IMR-90 (cell line): ENCODE results near the gene C6orf89. TPM values are rescaled to one million over a fixed set of nuclear protein-coding genes. Genes with fewer than 3 reads are reported as not detected.
"Not testable (repeated sequence)": the region's sequence is repeated elsewhere in the genome, so short reads cannot be mapped to it uniquely, and the experiment has no call there.

Experiments used
- ATAC-seq: fragments of 200-7000 bp; cut with Tn5 transposase; 2 replicates; pipeline ENCODE4 v1.9.1; 2020; ENCODE audit warnings: low read depth, mild to moderate bottlenecking, moderate library complexity
- BruUV-seq: library from RNA; stranded (reverse); fragments of 400-500 nt; replicated peaks from 2 replicates; lab custom pipeline; 2021; lab: Mats Ljungman, UMichigan
- CTCF ChIA-PET: fragments of 300-600 bp; formaldehyde crosslinking; extraction: SDS; loops from one replicate; lab custom pipeline; 2021; ENCODE audit warnings: antibody characterized with exemption; lab: Yijun Ruan, JAX
- POLR2A ChIA-PET: fragments of 300-600 bp; sonication (Branson Sonifier 250); formaldehyde crosslinking; loops from one replicate; lab custom pipeline; 2022; ENCODE audit warnings: antibody characterized with exemption; ENCODE audit not compliant: unreplicated experiment; lab: Charles Lee
- DNase-seq: peaks from one replicate; pipeline ENCODE4 v3.0.0; 2013
- H2AFZ ChIP-seq: replicated peaks from 2 replicates; pipeline ENCODE3; 2013; ENCODE audit warnings: low read length, mild to moderate bottlenecking; ENCODE audit not compliant: poor library complexity
- H2AK5ac ChIP-seq: 2 replicates; pipeline ENCODE4 v1.6.1; 2013; ENCODE audit warnings: low read depth, low read length, inconsistent platforms
- H2AK9ac ChIP-seq: replicated peaks from 2 replicates; pipeline ENCODE3; 2013; ENCODE audit warnings: mild to moderate bottlenecking, low read depth, low read length, moderate library complexity; ENCODE audit not compliant: poor library complexity
- H2BK120ac ChIP-seq: 2 replicates; pipeline ENCODE4 v1.6.1; 2013; ENCODE audit warnings: low read depth, low read length, inconsistent platforms
- H2BK15ac ChIP-seq: 3 replicates; pipeline ENCODE4 v1.6.1; 2013; ENCODE audit warnings: low read depth, low read length, inconsistent platforms
- H2BK20ac ChIP-seq: 2 replicates; pipeline ENCODE4 v1.6.1; 2013; ENCODE audit warnings: low read depth, mild to moderate bottlenecking, inconsistent platforms, low read length, moderate library complexity
- H2BK5ac ChIP-seq: 2 replicates; pipeline ENCODE4 v1.6.1; 2013; ENCODE audit warnings: mild to moderate bottlenecking, low read depth, low read length, inconsistent platforms; ENCODE audit not compliant: poor library complexity, severe bottlenecking
- H3K14ac ChIP-seq: replicated peaks from 2 replicates; pipeline ENCODE4 v1.6.1; 2013; ENCODE audit warnings: low read depth, low read length, inconsistent platforms
- H3K18ac ChIP-seq: 2 replicates; pipeline ENCODE4 v1.6.1; 2013; ENCODE audit warnings: low read depth, low read length, control low read depth
- H3K23ac ChIP-seq: 2 replicates; pipeline ENCODE4 v1.6.1; 2013; ENCODE audit warnings: low read depth, low read length, inconsistent platforms
- H3K27ac ChIP-seq: 2 replicates; pipeline ENCODE4 v1.5.1; 2013; ENCODE audit warnings: mild to moderate bottlenecking, control low read depth, low read length; ENCODE audit not compliant: insufficient read depth
- H3K27me3 ChIP-seq: 2 replicates; pipeline ENCODE4 v1.6.1; 2013; ENCODE audit warnings: low read length; ENCODE audit not compliant: control insufficient read depth, insufficient read depth
- H3K36me3 ChIP-seq: 2 replicates; pipeline ENCODE4 v1.6.1; 2013; ENCODE audit warnings: low read length, mixed read lengths; ENCODE audit not compliant: control insufficient read depth, insufficient read depth
- H3K4ac ChIP-seq: 2 replicates; pipeline ENCODE4 v1.6.1; 2013; ENCODE audit warnings: low read depth, low read length, inconsistent platforms
- H3K4me1 ChIP-seq: 2 replicates; pipeline ENCODE4 v1.6.1; 2013; ENCODE audit warnings: low read length, mixed read lengths; ENCODE audit not compliant: control insufficient read depth, insufficient read depth
- H3K4me2 ChIP-seq: 2 replicates; pipeline ENCODE4 v1.6.1; 2013; ENCODE audit warnings: low read depth, mild to moderate bottlenecking, control low read depth, low read length, moderate library complexity
- H3K4me3 ChIP-seq: 2 replicates; pipeline ENCODE4 v1.5.1; 2013; ENCODE audit warnings: low read depth, mild to moderate bottlenecking, control low read depth, low read length, moderate library complexity; ENCODE audit not compliant: insufficient read depth
- H3K56ac ChIP-seq: 2 replicates; pipeline ENCODE4 v1.6.1; 2013; ENCODE audit warnings: low read length, inconsistent platforms; ENCODE audit not compliant: insufficient read depth; ENCODE audit errors: extremely low read depth
- H3K79me1 ChIP-seq, 2 experiments: 2 replicates each; pipeline ENCODE4 v1.6.1; 2013; ENCODE audit warnings: low read length in 2 of 2, inconsistent platforms in 1 of 2, low read depth in 1 of 2
- H3K9ac ChIP-seq: 2 replicates; pipeline ENCODE4 v1.6.1; 2013; ENCODE audit warnings: low read depth, low read length, control low read depth
- H3K9me1 ChIP-seq: 2 replicates; pipeline ENCODE4 v1.6.1; 2013; ENCODE audit warnings: low read length, inconsistent platforms; ENCODE audit not compliant: insufficient read depth
- H3K9me3 ChIP-seq: 2 replicates; pipeline ENCODE4 v1.6.1; 2013; ENCODE audit warnings: low read length; ENCODE audit not compliant: control insufficient read depth, insufficient read depth
- H4K20me1 ChIP-seq: 2 replicates; pipeline ENCODE4 v1.6.1; 2013; ENCODE audit warnings: low read length, inconsistent platforms; ENCODE audit not compliant: insufficient read depth
- H4K5ac ChIP-seq: 2 replicates; pipeline ENCODE4 v1.6.1; 2013; ENCODE audit warnings: mild to moderate bottlenecking, low read depth, low read length, control low read depth
- H4K8ac ChIP-seq, 2 experiments: 2 replicates each; pipeline ENCODE4 v1.6.1; 2013; ENCODE audit warnings: low read depth in 2 of 2, low read length in 2 of 2, control low read depth in 1 of 2, inconsistent platforms in 1 of 2
- H4K91ac ChIP-seq: 2 replicates; pipeline ENCODE4 v1.6.1; 2013; ENCODE audit warnings: low read depth, low read length, inconsistent platforms; ENCODE audit not compliant: insufficient read depth
- WGBS, 2 experiments: methylation state at CpG; one replicate each; pipeline versions ENCODE4 v1.1.5 to v1.1.7; 2013; ENCODE audit warnings: missing lambda C conversion rate in 2 of 2; ENCODE audit not compliant: insufficient read length in 1 of 2; ENCODE audit errors: extremely low coverage in 2 of 2; 5-methylcytosine and 5-hydroxymethylcytosine counted together
- dilution Hi-C: fragments of 300-500 bp; cut with HindIII; formaldehyde crosslinking; loops from one replicate; pipeline ENCODE4 v1.14.3; 2018; ENCODE audit warnings: low sequenced_read_pairs; ENCODE audit not compliant: unreplicated experiment
- in situ Hi-C: fragments of 300-500 bp; cut with MboI; formaldehyde crosslinking; loops from 3 replicates; pipeline ENCODE4 v1.14.3; 2019; ENCODE audit warnings: low sequenced_read_pairs, inconsistent platforms, mixed read lengths
- intact Hi-C: fragments of 100-400 bp; cut with micrococcal nuclease; formaldehyde crosslinking; loops from 2 replicates; pipeline ENCODE4 v1.10.0; 2022
- polyA plus RNA-seq, 3 experiments: library from polyadenylated mRNA; depleted of rRNA; stranded (reverse); fragments of >200 nt; gene quantifications; 2 replicates each; pipeline ENCODE4 v1.2.3, GENCODE V29; 2012; ENCODE audit warnings: low replicate concordance in 1 of 3
- total RNA-seq: library from RNA; depleted of rRNA; stranded (reverse); fragments of >200 nt; gene quantifications from 2 replicates; pipeline ENCODE4 v1.2.3, GENCODE V29; 2012

The C6orf89 gene
- total and polyA plus RNA-seq, 2 of the 4 experiments (the other 2 are of a cell fraction): 30.8 to 52.3 TPM

GRCh38 chr6:36941561-36941960 lies 55.8 kb downstream of the C6orf89 start:
- H2BK20ac ChIP-seq, H3K23ac ChIP-seq, H2AFZ ChIP-seq, dilution Hi-C loops, ATAC-seq, H3K27me3 ChIP-seq, H3K9me1 ChIP-seq, H3K4ac ChIP-seq, H3K9me3 ChIP-seq, H2BK120ac ChIP-seq, H4K5ac ChIP-seq, H2AK9ac ChIP-seq, BruUV-seq, H3K4me1 ChIP-seq, H2AK5ac ChIP-seq, POLR2A ChIA-PET, H3K36me3 ChIP-seq, H3K14ac ChIP-seq, H2BK15ac ChIP-seq, H3K9ac ChIP-seq, H3K56ac ChIP-seq, H3K4me3 ChIP-seq, H3K4me2 ChIP-seq, DNase-seq, H3K79me1 ChIP-seq, CTCF ChIA-PET, in situ Hi-C loops, H3K18ac ChIP-seq, H2BK5ac ChIP-seq, H4K20me1 ChIP-seq, H3K27ac ChIP-seq, H4K91ac ChIP-seq, H4K8ac ChIP-seq, intact Hi-C loops: not testable (repeated sequence)
- no CpG with 5 or more reads among the region's 40 CpGs for WGBS, 2 experiments

- H3K27me3 ChIP-seq, H3K4me1 ChIP-seq, H3K79me1 ChIP-seq, H4K5ac ChIP-seq, dilution Hi-C loops, H3K23ac ChIP-seq, ATAC-seq, BruUV-seq, in situ Hi-C loops, H2BK20ac ChIP-seq, H3K18ac ChIP-seq, DNase-seq, H3K4me3 ChIP-seq, H3K4me2 ChIP-seq, H3K56ac ChIP-seq, H4K8ac ChIP-seq, H2AK5ac ChIP-seq, CTCF ChIA-PET, H4K91ac ChIP-seq, POLR2A ChIA-PET, H3K14ac ChIP-seq, H3K9me1 ChIP-seq, H2BK120ac ChIP-seq, H3K9ac ChIP-seq, H2AK9ac ChIP-seq, H3K9me3 ChIP-seq, H2AFZ ChIP-seq, H2BK15ac ChIP-seq, H4K20me1 ChIP-seq, H3K36me3 ChIP-seq, H3K27ac ChIP-seq, H3K4ac ChIP-seq, intact Hi-C loops, H2BK5ac ChIP-seq: not testable (repeated sequence)
- no CpG with 5 or more reads among the region's 2 CpGs for WGBS, 2 experiments
These were observed 56.6 kb downstream of the C6orf89 start for GRCh38 chr6:36942329-36942728.
